GM18526 (cell line): ENCODE results near the gene HEPACAM2.

ENCODE experiments used
- POLR2A ChIP-seq: IDR thresholded peaks from 3 replicates; pipeline ENCODE4 v1.6.1; 2011; ENCODE audit not compliant: insufficient read length; ENCODE audit errors: extremely low read depth

HEPACAM2 gene

DNA sequence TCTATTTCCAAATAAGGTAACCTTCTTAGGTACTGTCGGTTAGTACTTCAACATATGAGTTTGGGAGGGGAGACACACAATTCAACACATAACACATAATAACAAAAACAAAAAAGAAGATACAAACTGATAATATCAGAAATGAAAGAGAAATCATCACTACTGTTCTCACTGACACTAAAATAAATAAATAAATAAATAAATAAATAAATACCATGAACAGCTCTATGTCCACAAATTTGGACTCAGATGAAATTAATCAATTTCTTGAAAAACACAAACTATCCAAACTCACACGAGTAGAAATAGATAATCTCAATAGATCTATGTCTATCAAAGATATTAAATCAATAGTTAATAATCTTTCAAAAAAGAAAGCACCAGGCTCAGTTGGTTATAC, 53.6 kb downstream of the HEPACAM2 start:
- TF ChIP-seq POLR2A = no peak

DNA sequence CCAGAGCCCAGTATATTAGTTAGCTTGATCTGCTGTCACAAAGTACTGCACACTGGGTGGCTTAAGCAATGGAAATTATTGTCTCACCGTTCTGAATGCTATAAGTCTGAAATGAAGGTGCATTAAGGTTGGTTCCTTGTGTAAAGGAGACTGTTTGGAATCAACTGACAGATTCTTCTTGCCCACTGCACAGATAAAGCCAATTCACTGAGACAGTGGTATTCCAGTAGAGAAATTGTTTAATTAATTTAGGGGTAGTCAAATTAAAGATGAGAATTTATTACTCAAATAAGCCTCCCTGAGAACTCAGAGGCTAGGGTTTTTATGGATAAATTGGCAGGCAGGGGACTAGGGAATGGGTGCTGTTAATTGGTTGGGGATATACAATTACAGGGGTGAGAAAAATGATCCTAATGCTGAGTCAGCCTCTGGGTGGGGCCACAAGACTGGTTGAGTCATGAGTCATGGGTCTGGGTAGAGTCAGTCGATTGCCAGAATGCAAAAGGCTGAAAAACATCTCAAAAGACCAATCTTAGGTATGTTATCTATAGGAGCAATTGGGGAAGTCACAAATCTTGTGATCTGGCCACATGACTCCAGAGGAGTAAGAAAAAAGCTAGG, 54.6 kb downstream of the HEPACAM2 start:
- no peak for TF ChIP-seq POLR2A

GRCh38 chr7:93165447-93165846, 60.8 kb downstream of the HEPACAM2 start:
- no peak for TF ChIP-seq POLR2A

DNA sequence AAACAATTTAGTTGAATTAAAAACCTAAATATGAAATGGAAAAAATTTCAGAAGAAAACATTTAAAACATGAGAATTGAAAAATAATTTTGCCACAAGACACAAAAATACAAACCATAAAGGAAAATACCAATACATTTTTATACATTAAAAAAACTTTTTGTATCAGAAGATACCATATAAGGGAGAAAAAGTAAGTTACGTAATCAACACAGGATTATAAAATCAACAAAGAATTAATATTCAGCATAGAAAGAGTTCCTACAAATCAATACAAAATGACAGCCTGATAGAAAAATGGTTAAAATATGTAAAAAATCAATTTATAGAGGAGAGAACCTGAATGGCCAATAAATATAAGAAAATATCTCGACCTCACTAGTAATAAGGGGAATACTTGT, 61.5 kb downstream of the HEPACAM2 start:
- TF ChIP-seq POLR2A = no peak

- TF ChIP-seq POLR2A = no peak
Observed at GRCh38 chr7:93161181-93161762, 65.0 kb downstream of the HEPACAM2 start.

DNA sequence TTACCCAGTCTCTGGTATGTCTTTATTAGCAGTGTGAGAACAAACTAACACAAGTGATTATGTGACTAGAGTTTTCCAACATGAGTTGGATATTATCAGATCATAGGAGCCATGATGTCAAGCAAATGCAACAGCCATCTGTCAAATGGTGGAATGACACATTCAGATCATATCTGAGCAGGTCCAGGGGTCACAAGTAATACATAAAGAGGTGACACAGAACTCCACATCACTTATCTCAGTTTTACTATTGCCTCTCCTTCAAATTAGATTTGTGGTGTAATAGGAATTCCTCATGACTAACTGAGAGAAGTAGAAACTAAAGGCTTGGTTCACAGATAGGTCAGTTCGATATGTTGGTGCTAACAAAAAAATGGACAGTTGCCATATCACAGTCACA, 65.9 kb downstream of the HEPACAM2 start:
- TF ChIP-seq POLR2A = no peak

DNA sequence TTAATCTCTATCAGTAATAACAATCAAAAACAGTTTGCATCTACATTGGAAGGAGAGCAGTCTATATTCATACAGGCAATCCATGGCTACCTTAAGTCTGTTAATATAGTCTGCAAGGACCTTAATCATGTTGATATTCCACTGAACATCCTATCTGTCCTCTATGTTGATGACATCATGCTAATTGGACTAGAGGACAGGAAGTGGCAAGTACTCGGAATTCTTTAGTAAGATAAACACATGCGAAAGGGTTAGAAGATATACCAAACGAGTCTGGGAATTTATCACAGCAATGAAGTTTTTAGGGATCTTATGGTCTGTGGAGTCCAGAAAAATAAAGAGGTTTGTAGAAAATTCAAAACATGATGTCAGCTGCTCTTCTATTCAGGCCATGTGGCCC, 66.8 kb downstream of the HEPACAM2 start:
- no peak for TF ChIP-seq POLR2A

DNA sequence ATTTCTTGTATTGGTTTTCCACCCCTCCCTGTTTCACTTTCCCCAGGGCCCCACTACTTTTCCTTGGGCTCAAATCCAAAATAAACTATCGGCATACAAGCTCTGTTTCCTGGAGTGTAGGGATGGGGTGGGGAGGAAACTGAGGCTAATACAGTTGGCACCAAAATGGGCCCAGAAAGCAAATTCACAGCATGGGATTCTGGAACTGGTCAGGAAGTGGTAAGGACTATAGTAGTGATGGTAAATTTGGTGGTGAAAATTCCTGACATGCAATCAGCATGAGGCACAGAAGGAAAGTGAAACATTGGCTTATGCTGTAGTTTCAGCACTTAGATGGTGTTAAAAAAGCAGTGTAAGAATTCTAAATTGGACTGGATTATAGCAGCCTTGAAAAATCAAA, 69.4 kb downstream of the HEPACAM2 start:
- no peak for TF ChIP-seq POLR2A

DNA sequence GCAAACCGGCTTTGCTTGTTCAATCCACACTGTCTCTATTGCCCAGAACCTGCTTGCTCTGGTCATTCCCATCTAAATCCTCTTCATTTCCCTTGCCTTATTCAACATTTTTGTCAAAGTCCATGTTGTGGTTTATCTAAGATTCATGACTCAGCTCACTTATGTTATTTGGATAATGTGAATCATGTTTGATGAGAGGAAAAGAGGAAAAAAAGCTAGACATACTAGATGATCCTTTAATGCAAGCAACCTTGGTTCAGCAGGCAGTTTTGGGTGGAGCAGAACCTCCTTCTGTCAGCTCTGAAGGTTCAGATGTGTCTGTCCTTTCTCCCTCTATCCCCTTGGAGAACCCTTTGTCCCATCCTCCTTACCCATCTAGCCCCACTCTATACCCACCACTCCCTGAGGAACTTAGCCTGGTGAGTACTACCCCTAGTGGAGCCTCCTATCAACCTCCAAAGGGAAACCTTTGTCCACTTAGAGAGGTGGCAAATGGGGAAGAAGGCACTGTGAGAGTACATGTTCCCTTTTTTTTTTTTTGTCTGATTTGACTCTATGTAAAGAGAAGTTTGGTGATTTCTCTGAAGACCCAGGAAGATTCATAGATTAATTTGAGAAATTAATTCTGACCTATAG, 76.0 kb downstream of the HEPACAM2 start:
- TF ChIP-seq POLR2A = no peak

DNA sequence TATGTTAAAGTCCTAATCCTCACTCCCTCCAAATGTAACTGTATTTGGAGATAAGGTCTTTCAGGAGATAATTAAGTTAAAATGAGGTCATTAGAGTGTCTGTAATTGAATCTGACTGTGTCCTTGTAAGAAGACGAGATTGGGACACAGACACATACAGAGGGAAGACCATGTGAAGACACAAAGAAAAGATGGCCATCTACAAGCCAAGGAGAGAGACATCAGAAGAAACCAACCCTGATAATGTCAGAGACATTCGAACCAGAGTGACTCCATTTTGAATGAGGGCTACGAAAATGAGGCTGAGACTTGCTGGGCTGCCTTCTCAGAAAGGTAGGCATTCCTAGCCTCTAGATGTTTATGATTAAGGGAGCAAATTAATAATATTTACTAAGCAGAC, 77.5 kb downstream of the HEPACAM2 start:
- no peak for TF ChIP-seq POLR2A

- TF ChIP-seq POLR2A = no peak
Observed at GRCh38 chr7:93148144-93148543, 78.1 kb downstream of the HEPACAM2 start, which contains the start of gene SAMD9L. Gene SAMD9L (minus strand): TSS chr7:93148385. CDS start chr7:93135971, 12,414 bp downstream.

DNA sequence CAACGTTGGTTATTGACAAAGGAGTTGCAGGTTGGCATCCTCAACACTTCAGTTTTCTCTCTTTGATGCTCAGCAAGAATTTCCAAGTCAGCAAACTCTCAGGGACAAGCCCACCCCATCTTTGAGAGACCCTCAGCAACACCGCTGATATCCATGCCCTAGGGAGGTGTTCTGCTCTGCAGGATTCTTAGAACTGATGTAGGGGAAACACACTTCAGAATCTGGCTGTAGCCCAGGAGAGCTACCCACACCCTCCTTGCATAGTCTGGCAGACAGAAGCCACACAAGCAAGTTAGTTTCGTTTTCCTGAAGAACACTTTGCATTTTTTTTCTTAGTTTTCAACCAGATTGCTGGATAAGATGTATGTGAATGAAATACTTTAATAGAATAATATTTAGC, 78.9 kb downstream of the HEPACAM2 start:
- no peak for TF ChIP-seq POLR2A

- no peak for TF ChIP-seq POLR2A
Observed at GRCh38 chr7:93146472-93147141, 79.7 kb downstream of the HEPACAM2 start.

- no peak for TF ChIP-seq POLR2A
Observed at GRCh38 chr7:93146036-93146435, 80.2 kb downstream of the HEPACAM2 start.

DNA sequence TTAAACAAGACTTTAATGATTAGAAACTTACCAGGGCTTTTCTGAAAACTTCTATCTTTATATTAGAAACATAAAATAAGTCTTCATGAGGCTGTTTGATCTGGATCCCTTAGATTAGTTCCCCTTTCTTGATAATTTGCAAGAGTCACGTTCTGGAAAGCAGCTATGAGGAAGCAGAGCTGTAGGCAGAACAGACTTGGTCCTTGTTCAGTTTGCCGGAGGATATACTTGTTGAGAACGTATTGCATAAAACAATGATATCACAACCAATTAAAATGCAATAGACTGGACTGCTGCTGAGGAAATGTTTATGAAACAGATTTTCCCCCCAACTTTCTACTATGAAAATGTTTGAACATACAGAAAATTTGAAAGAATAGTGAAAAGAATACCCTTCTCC, 80.9 kb downstream of the HEPACAM2 start:
- TF ChIP-seq POLR2A = no peak

GRCh38 chr7:93142127-93142526, 84.1 kb downstream of the HEPACAM2 start:
- no peak for TF ChIP-seq POLR2A
